GM10266 (cell line): ENCODE measurements around the gene NSF.
"Not testable (repeated sequence)": the region's sequence is repeated elsewhere in the genome, so short reads cannot be mapped to it uniquely, and the experiment has no call there.

Experiments used
- DNase-seq: peaks from one replicate; pipeline ENCODE4 v3.0.0; 2012; ENCODE audit errors: extremely low spot score
- TF ChIP-seq, protein P1 (sequence below): IDR thresholded peaks from 2 replicates; pipeline ENCODE4 v1.5.1; 2012; ENCODE audit warnings: mild to moderate bottlenecking, low read depth; ENCODE audit not compliant: control insufficient read depth, insufficient read depth; ENCODE audit errors: missing control alignments

Gene NSF

DNA sequence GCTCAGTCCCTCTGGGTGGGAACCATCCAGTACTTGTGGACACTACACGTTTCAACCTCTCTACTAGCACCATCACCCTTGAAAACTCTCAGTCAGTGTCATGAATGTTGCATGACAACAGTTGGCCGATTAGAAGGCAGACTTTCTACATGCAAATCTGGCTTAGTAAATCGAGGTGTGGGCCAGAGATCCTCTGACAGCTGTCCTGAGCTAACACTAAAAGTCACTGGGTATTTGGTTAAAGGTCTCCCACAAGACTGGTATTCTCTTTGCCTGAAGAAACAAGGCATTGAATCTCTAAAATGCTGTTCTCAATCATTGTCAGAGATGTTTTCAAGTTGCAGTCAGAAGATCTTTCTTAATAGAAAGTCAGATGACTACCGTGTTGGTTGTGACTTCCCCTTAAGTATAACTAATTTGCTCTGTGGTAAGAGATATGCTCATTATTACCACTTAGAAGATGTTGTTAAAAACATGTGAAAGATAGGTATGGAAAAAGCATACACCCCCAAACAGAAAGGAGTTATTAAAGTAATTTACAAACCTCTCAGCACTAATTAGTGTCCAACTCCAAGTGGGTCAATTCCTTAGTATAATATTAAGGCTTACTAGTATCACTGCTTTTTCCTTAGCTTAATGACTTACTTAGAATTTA lies 165.7 kb downstream of the NSF start:
- no peak for DNase-seq
- TF ChIP-seq, protein P1, sequence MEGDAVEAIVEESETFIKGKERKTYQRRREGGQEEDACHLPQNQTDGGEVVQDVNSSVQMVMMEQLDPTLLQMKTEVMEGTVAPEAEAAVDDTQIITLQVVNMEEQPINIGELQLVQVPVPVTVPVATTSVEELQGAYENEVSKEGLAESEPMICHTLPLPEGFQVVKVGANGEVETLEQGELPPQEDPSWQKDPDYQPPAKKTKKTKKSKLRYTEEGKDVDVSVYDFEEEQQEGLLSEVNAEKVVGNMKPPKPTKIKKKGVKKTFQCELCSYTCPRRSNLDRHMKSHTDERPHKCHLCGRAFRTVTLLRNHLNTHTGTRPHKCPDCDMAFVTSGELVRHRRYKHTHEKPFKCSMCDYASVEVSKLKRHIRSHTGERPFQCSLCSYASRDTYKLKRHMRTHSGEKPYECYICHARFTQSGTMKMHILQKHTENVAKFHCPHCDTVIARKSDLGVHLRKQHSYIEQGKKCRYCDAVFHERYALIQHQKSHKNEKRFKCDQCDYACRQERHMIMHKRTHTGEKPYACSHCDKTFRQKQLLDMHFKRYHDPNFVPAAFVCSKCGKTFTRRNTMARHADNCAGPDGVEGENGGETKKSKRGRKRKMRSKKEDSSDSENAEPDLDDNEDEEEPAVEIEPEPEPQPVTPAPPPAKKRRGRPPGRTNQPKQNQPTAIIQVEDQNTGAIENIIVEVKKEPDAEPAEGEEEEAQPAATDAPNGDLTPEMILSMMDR = no peak

DNA sequence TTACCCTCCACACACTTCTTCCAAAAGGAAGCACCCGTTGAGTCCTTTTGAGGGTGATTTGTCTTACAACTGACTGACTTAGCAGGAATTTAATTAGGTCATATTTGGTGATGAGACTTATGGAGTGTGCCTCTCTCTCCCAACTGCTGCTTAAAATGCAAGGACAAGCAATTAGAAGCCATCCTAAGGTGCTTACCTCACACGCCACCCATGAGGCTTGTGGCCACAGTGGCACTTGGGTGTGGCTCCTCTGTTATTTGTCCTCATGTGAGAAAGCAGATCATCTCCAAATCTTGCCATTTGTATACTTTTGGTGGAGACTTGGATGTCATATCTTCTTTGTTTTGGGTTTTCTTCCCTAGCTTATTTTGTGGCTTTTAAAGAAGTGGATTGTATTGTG lies 166.4 kb downstream of the NSF start:
- TF ChIP-seq, protein P1 = no peak
- no peak for DNase-seq

DNA sequence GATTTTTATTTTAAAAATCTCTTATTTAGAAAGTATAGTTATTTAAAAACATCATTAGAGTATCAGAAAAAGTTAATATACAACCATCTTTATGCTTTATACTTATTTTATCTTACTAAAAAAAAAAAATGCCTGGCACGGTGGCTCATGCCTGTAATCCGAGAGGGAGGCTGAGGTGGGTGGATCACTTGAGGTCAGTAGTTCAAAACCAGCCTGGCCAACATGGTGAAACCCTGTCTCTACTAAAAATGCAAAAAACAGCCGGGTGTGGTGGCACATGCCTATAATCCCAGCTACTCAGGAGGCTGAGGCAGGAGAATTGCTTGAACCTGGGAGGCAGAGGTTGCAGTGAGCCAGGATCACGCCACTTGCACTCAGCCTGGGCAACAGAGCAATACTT lies 167.1 kb downstream of the NSF start:
- DNase-seq = not testable (repeated sequence)

DNA sequence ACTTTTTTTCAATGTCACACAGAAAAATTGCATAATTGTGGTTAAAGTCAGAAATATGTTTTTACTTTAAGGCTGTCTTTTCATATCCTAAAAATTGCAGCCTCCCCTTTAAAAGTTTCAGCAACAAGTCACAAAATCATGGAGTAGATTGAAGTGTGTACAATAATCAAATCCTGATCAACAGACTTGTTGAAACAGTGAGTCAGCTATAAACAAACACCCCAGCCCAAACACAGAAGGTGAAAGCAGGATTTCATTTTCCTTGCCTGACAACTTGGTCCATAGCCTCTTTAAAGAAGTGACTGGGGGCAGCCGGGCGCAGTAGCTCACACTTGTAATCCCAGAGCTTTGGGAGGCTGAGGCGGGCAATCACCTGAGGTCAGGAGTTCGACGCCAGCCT lies 168.1 kb downstream of the NSF start:
- TF ChIP-seq, protein P1 = no peak
- DNase-seq = no peak

DNA sequence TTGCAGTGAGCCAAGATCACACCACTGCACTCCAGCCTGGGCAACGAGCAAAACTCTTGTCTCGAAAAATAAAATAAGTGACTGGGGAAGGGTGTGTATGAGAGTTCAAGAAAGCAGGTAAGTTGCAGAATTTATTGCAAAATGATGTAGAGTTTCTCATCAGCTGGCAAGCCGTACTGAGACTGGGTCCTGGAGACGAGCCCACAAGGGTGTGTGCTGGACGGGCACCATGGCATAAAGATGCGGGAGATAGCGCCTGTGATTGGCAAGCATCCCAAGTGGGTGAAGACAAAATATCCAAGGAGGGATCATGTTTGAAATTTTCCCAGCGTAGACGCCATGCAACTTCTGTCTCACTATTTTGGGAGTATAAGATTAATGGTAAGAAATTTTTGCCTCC lies 168.7 kb downstream of the NSF start:
- TF ChIP-seq, protein P1 = no peak
- DNase-seq = no peak

DNA sequence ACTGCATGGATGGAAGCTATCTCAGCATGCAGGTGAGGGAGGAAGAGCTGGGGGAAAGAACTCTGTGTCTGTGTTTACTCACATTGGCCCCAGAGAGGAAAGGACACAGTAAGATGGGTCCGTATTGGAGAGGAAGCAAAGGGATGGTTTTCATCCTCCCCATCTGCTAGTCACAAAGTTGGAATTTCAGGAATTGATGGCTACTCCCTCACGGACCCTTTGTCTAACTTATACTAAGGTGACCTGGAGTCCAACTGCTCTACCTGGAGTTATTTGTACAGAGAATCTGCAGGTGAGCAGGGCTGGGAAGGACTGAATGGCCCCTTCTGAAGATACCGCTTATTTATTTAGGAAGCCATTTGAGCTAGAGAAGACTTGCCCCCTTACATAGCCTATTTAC lies 172.9 kb downstream of the NSF start:
- TF ChIP-seq, protein P1 = no peak
- DNase-seq = no peak

DNA sequence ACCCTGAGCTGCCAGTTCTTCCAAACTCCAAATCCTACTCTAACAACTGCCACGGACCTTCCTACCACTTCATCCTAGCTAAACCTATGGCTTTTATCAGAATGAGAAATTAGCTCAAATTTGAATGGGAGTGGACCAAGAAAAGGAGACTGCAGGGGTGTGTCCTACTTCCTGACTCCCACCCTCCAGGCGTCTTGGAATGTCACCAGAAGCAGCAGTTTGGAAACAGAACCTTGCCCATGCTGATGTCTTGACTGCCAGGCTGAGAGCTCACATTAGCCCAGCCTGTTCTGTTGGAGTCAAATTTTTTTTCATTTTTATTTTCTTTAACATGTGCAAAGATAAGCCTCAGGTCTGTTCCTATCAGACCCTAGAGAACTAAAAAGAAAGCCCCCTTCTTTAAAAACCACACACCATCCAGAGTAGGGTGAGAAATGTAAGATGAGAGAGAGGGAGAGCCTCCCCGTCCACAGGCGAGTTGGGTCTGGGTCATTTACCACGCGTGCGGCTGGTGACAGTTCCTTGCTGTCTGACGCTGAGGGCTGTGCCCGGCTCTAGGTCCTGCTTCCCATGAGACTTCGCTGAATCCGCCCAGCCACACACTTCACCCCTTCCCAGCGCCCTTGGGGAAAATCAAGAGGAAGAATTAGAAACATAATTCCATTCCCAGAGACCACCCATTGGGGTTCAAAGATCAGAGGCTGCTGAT lies 173.7 kb downstream of the NSF start:
- TF ChIP-seq, protein P1 = no peak

DNA sequence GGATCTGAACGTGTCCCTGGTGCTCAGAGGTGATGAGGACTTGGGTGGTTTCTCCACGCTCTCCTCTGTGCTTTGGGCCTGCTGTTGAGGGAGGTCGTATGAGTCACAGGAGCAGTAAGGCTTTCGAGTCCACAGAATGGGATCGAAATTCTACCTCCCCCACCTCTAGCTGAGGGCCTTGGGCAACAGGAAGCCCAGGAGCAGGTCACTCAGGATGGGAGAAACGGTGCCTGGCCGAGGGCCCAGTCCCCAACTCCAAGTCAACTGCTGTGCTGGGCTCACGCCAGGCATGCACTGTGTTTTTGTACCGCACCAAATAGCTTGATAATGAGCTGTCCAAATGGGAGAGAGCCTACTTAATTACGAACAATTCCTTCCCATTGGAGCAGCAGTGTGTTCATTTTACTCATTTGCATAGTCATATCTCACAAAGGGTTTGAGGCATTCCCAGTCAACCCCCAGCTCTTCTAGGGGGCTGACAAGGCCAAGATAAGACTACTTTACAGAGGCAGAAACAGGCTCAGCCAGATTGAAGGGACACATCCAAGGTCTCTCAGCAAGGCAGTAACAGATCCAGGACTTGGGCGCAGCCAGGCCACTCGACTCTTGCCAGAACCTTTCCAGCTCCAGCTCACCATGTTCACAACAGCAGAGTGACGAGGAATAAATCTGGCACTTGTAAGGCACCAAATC lies 174.4 kb downstream of the NSF start:
- no peak for DNase-seq
- TF ChIP-seq, protein P1 = no peak

More for the DNA sequence above, 173.7 kb downstream of the NSF start:
- DNase-seq = no peak
